Measurements from ENCODE around the gene GSTO2.

The GSTO2 gene

GRCh38 chr10:104324221-104324686 lies 55.3 kb downstream of the GSTO2 start:
- Mint-ChIP-seq H3K27ac (peak overlapping the region; percentile 80), H3K27me3 (no peaks in the 10 kb centered on the region), H3K4me1 (ENCODE audit: low read depth) (peaks cover 96% of the 10 kb centered on the region), H3K4me3 (peak overlapping the region; percentile 39), H3K36me3 (ENCODE audit: low read depth) (no peaks in the 10 kb centered on the region), H3K9me3 (no peaks in the 10 kb centered on the region)
- intact Hi-C loops (cut with micrococcal nuclease) = no loop called here

GRCh38 chr10:104324931-104325330 lies 55.9 kb downstream of the GSTO2 start:
- no peaks in the 10 kb centered on the region for H3K36me3 Mint-ChIP-seq (ENCODE audit: low read depth)
- H3K27ac Mint-ChIP-seq = peak overlapping the region; percentile 80
- peaks cover 96% of the 10 kb centered on the region for H3K4me1 Mint-ChIP-seq (ENCODE audit: low read depth)
- H3K9me3 Mint-ChIP-seq = no peaks in the 10 kb centered on the region
- H3K4me3 Mint-ChIP-seq = peak overlapping the region; percentile 37
- intact Hi-C loops (cut with micrococcal nuclease) = loop anchor here (1.0 kb wide), 1 partner anchor 13 kb away; the partner anchor contains the start of gene ITPRIP
- no peaks in the 10 kb centered on the region for H3K27me3 Mint-ChIP-seq

- Mint-ChIP-seq H3K9me3 (no peaks in the 10 kb centered on the region), H3K36me3 (ENCODE audit: low read depth) (peaks cover 1% of the 10 kb centered on the region), H3K4me1 (ENCODE audit: low read depth) (peaks cover 99% of the 10 kb centered on the region), H3K27ac (peak overlapping the region; percentile 80), H3K4me3 (peak overlapping the region; percentile 44), H3K27me3 (no peaks in the 10 kb centered on the region)
- intact Hi-C loops (cut with micrococcal nuclease) = loop anchor here (1.0 kb wide), 1 partner anchor 13 kb away; the partner anchor contains the start of gene ITPRIP
These were observed 56.8 kb downstream of the GSTO2 start for GRCh38 chr10:104325436-104326435.

DNA sequence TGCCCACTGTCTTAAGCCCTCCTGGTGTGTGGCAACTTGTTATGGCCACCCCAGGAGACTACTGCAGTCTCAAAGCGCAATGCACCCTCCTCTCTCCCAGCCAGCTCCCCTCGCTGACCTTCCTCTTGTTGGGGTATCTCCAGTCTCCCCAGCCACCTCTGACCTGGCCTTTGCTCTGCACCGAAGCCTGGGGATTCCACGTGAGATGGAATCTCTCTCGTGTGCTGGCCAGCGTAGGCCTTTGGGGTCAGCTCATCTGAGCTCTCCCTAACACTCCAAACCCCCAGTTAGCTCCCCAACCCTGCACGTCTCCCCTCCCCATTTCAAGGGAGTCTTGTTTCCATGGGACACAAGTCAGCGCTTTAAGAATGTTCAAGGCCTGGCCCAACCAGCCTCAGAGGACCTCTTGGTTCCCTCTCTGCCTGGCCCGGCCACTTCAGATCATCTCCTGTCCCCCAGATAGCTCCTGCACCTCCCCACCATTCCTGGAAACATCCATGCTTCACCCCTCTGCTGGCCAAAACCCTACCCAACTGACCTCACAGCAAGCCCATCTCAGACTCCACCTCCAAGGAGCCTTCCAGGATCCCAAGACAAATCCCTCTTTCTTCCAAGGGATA lies 58.1 kb downstream of the GSTO2 start:
- H3K36me3 Mint-ChIP-seq (ENCODE audit: low read depth) = peaks cover 6% of the 10 kb centered on the region
- intact Hi-C loops (cut with micrococcal nuclease) = no loop called here

DNA sequence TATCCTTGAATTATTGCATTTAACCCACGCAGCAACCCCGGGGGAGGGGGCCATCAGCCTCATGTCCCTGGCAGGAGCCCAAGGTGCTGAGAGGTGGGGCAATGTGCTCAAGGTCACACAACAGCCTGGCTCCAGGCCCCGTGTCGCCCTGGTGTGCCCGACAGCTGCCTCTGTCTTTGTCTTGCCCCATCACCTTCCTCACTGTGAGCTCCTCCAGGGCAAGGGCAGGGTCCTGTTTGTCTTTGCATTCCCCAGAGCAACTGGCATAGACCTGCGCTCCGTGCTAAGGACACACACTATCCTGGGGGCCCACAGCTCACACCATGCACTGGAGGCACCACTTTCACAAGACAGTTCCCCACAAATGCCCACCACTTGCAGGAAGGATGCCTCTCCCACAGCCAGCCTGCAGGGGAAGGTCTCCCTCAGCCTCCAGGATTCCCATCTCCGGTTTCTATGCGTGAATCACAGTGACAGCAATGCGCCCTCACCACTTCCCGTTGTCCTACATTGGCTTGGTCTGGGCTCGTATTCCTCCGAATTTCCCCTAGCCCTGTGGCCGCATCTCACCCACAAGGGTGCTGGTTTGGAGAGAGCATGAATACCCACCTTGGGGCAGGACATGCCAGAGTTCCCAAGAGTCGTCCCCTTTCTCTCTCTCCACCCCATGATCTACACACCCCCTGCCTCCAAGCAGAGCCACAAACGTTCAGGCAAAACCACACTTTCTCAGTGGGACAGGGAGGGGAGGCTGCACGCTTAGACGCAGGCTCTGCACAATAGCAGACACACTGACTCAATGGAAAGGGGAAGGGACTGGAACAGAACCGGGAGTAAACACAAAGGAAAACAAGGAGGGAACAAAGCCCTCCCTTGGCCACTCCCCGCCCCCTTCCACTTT lies 59.0 kb downstream of the GSTO2 start:
- peak overlapping the region; percentile 62 for H3K4me3 Mint-ChIP-seq
- peaks cover 99% of the 10 kb centered on the region for H3K4me1 Mint-ChIP-seq (ENCODE audit: low read depth)
- intact Hi-C loops (cut with micrococcal nuclease) = no loop called here
- peak overlapping the region; percentile 80 for H3K27ac Mint-ChIP-seq
- H3K9me3 Mint-ChIP-seq = no peaks in the 10 kb centered on the region
- peaks cover 12% of the 10 kb centered on the region for H3K36me3 Mint-ChIP-seq (ENCODE audit: low read depth)
- no peaks in the 10 kb centered on the region for H3K27me3 Mint-ChIP-seq

More for the DNA sequence above, 58.1 kb downstream of the GSTO2 start:
- Mint-ChIP-seq H3K27me3 (no peaks in the 10 kb centered on the region), H3K4me1 (ENCODE audit: low read depth) (peaks cover 99% of the 10 kb centered on the region), H3K27ac (peak overlapping the region; percentile 80), H3K9me3 (no peaks in the 10 kb centered on the region), H3K4me3 (no peak overlapping the region)

- H3K4me3 Mint-ChIP-seq = peak overlapping the region; percentile 62
- intact Hi-C loops (cut with micrococcal nuclease) = no loop called here
- H3K27me3 Mint-ChIP-seq = no peaks in the 10 kb centered on the region
- no peaks in the 10 kb centered on the region for H3K9me3 Mint-ChIP-seq
- H3K4me1 Mint-ChIP-seq (ENCODE audit: low read depth) = peaks cover 99% of the 10 kb centered on the region
- H3K27ac Mint-ChIP-seq = peak overlapping the region; percentile 80
- peaks cover 18% of the 10 kb centered on the region for H3K36me3 Mint-ChIP-seq (ENCODE audit: low read depth)
These were observed 59.6 kb downstream of the GSTO2 start for GRCh38 chr10:104328646-104328895.

GRCh38 chr10:104328896-104329710 lies 60.1 kb downstream of the GSTO2 start:
- intact Hi-C loops (cut with micrococcal nuclease) = no loop called here
- Mint-ChIP-seq H3K27ac (peak overlapping the region; percentile 80), H3K4me1 (ENCODE audit: low read depth) (peaks cover 99% of the 10 kb centered on the region), H3K9me3 (no peaks in the 10 kb centered on the region), H3K27me3 (no peaks in the 10 kb centered on the region), H3K36me3 (ENCODE audit: low read depth) (peaks cover 23% of the 10 kb centered on the region), H3K4me3 (peak overlapping the region; percentile 62)

DNA sequence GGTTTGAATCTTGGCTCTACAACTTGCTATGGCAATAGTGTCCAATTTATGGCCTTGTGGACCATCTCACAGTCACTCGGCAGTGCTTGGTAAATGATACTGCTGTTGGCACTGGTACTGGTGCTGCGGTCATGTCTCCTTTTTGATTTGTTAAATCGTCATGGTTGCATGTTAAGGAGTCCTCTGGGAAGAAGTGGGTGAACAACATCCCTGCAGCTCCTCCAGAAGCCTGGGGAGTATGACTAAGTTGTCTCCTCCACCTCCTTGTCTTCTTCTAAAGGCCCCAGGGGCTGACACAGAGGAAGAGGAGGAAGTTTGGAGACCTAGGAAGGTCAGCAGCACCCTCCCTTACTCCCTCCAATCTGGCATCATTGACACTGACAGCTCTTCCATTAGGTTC lies 60.8 kb downstream of the GSTO2 start:
- Mint-ChIP-seq H3K27me3 (no peaks in the 10 kb centered on the region), H3K4me1 (ENCODE audit: low read depth) (peaks cover 99% of the 10 kb centered on the region), H3K4me3 (no peak overlapping the region), H3K36me3 (ENCODE audit: low read depth) (peaks cover 26% of the 10 kb centered on the region), H3K9me3 (no peaks in the 10 kb centered on the region), H3K27ac (peak overlapping the region; percentile 80)
- intact Hi-C loops (cut with micrococcal nuclease) = no loop called here

- intact Hi-C loops (cut with micrococcal nuclease) = no loop called here
- Mint-ChIP-seq H3K9me3 (no peaks in the 10 kb centered on the region), H3K27ac (no peak overlapping the region), H3K27me3 (no peaks in the 10 kb centered on the region), H3K4me3 (no peak overlapping the region), H3K4me1 (ENCODE audit: low read depth) (peaks cover 99% of the 10 kb centered on the region), H3K36me3 (ENCODE audit: low read depth) (peaks cover 33% of the 10 kb centered on the region)
These were observed 61.5 kb downstream of the GSTO2 start for GRCh38 chr10:104330168-104331110.

DNA sequence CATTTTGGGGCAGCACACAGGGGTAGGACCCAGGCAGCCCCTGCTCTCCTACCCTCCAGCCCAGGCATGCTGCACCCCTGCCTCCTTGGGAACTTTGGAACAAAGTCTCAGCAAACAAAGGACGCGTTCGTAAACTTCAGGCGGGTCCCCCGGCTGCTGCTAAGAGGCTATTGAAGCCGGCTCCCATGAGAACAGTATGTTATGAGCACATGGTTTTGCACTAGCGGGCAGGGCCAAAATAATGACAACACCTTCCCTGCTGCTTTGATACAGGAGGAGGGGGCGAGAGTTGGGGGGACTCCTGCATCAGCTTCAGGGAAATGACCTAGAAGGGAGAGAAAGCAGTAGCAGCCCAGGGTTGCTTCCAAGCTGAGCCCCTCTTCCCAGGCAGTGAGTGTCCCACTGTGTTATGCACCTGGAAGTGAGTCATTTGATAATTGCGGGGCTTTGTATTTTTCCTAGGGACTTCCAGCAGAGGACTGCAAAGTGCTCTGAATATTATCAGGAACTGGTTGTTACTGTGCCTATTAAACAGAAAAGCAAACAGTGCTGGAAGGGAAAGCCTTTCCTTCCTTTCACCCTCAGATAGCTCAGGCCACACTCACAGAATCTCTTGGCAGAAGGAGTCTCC lies 62.3 kb downstream of the GSTO2 start:
- no peaks in the 10 kb centered on the region for H3K27me3 Mint-ChIP-seq
- no peaks in the 10 kb centered on the region for H3K9me3 Mint-ChIP-seq
- H3K27ac Mint-ChIP-seq = no peak overlapping the region
- peaks cover 33% of the 10 kb centered on the region for H3K36me3 Mint-ChIP-seq (ENCODE audit: low read depth)
- no peak overlapping the region for H3K4me3 Mint-ChIP-seq
- intact Hi-C loops (cut with micrococcal nuclease) = no loop called here
- H3K4me1 Mint-ChIP-seq (ENCODE audit: low read depth) = peaks cover 99% of the 10 kb centered on the region

DNA sequence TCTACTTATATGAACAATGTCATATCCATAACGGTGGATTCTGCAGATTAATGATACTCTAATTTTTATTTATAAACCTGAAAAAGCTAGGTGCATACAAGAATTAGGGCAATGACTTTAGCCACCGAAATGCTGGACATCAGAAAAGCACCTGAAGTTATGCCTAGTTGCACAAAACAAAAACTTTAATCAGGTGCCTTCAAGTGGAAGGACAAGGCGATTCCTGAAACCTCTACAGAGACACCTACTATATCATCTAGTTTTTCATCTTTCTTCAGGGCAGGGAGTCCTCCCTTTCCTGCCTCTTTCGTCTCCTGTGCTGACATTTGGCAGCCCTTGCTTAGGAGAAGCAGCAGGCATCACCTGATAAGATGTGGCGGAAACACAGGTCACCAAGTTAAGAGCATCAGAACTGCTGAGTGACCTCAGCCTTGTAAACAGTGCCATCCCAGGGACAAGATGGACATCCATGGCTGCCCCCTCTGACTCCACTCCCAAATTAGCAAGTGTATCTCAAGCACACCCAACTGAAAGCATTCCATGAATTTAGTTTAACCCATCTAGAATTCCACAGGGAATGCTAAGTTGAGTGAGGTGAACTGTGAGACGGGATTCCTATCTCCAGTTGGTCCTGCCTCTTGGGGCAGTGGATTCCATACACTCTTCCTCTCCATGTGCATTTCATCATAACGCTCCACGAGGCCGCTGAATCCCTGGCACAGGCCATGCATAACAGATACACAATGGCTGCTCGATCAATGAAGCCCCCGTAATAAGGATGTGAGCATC lies 63.5 kb downstream of the GSTO2 start:
- H3K36me3 Mint-ChIP-seq (ENCODE audit: low read depth) = peaks cover 33% of the 10 kb centered on the region
- intact Hi-C loops (cut with micrococcal nuclease) = no loop called here
- H3K27ac Mint-ChIP-seq = no peak overlapping the region
- no peak overlapping the region for H3K4me3 Mint-ChIP-seq
- H3K4me1 Mint-ChIP-seq (ENCODE audit: low read depth) = peaks cover 96% of the 10 kb centered on the region
- no peaks in the 10 kb centered on the region for H3K27me3 Mint-ChIP-seq
- H3K9me3 Mint-ChIP-seq = no peaks in the 10 kb centered on the region
